MM.1S (cell line): ENCODE data around the gene PRMT2.

Experiments
- DNase-seq: peaks from one replicate; pipeline ENCODE4 v3.0.0-alpha.2; 2015
- H2AFZ ChIP-seq: fragments of 300-600 bp; sonication (generic); 2 replicates; pipeline ENCODE4 v1.6.0; 2016; ENCODE audit warnings: antibody characterized with exemption, low read length
- H3F3A ChIP-seq: fragments of 300-600 bp; sonication (generic); 2 replicates; pipeline ENCODE4 v1.6.1; 2016; ENCODE audit warnings: mild to moderate bottlenecking, antibody characterized with exemption, low read length, moderate library complexity, mixed read lengths; ENCODE audit not compliant: insufficient read depth
- H3K27ac ChIP-seq: fragments of 300-600 bp; sonication (generic); 2 replicates; pipeline ENCODE4 v1.5.1; 2016; ENCODE audit warnings: mild to moderate bottlenecking, low read length
- H3K27me3 ChIP-seq: fragments of 300-600 bp; sonication (generic); replicated peaks from 2 replicates; pipeline ENCODE4 v1.6.0; 2016; ENCODE audit warnings: low read length; ENCODE audit not compliant: insufficient read depth
- H3K36me3 ChIP-seq: fragments of 300-600 bp; sonication (generic); replicated peaks from 2 replicates; pipeline ENCODE4 v1.6.1; 2016; ENCODE audit warnings: mild to moderate bottlenecking, low read length, mixed read lengths; ENCODE audit not compliant: insufficient read depth
- H3K4me1 ChIP-seq: fragments of 300-600 bp; sonication (generic); 2 replicates; pipeline ENCODE4 v1.6.1; 2016; ENCODE audit warnings: low read length, mixed read lengths
- H3K4me2 ChIP-seq: fragments of 300-600 bp; sonication (generic); 2 replicates; pipeline ENCODE4 v1.6.0; 2016; ENCODE audit warnings: low read depth, low read length
- H3K4me3 ChIP-seq: fragments of 300-600 bp; sonication (generic); 2 replicates; pipeline ENCODE4 v1.5.1; 2016; ENCODE audit warnings: low read length, mixed read lengths
- H3K79me2 ChIP-seq: fragments of 300-600 bp; sonication (generic); 2 replicates; pipeline ENCODE4 v1.6.1; 2016; ENCODE audit warnings: mixed run types, low read length, mixed read lengths
- H3K9ac ChIP-seq: fragments of 300-600 bp; sonication (generic); 2 replicates; pipeline ENCODE4 v1.6.1; 2016; ENCODE audit warnings: low read length, mixed read lengths
- H3K9me2 ChIP-seq: fragments of 300-600 bp; sonication (generic); replicated peaks from 2 replicates; pipeline ENCODE4 v1.6.1; 2016; ENCODE audit warnings: mild to moderate bottlenecking, low read length, mixed read lengths; ENCODE audit not compliant: insufficient read depth
- H3K9me3 ChIP-seq: fragments of 300-600 bp; sonication (generic); replicated peaks from 2 replicates; pipeline ENCODE4 v1.6.1; 2016; ENCODE audit warnings: mild to moderate bottlenecking, low read length, mixed read lengths; ENCODE audit not compliant: insufficient read depth
- H4K20me1 ChIP-seq: fragments of 300-600 bp; sonication (generic); 2 replicates; pipeline ENCODE4 v1.6.1; 2016; ENCODE audit warnings: mild to moderate bottlenecking, low read length, moderate library complexity, mixed read lengths; ENCODE audit not compliant: insufficient read depth
- EZH2 ChIP-seq: fragments of 300-600 bp; sonication (generic); optimal IDR thresholded peaks from 2 replicates; pipeline ENCODE3; 2017; ENCODE audit warnings: low read depth, mild to moderate bottlenecking, antibody characterized with exemption, low read length, mixed read lengths
- EZH2phosphoT487 ChIP-seq: fragments of 300-600 bp; sonication (generic); IDR thresholded peaks from 2 replicates; pipeline ENCODE4 v1.6.1; 2018; ENCODE audit warnings: antibody characterized with exemption, low read length
- TF ChIP-seq, protein P1 (sequence below): fragments of 300-600 bp; sonication (generic); IDR thresholded peaks from 2 replicates; pipeline ENCODE4 v1.5.1; 2016; ENCODE audit warnings: antibody characterized with exemption, low read length, mixed read lengths

The PRMT2 gene

DNA sequence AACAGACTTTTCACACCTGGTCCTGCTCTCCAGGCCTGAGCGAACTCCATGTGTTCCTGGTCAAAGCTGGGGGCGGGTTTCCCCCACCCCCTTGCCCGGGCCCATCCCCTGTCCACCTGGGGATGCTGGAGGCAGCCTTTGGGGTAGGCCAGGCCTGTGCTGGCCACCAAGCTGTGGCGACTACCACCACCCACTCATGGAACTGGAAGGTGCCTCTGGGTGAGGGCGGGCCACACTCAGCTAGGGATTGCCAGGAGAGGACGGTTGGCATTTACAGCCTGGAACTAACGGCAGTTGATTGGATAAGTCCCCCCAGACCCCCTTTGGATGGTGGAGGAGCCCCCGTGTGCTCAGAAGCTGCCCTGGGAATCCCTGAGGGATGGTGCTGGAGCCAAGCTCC, 38.4 kb upstream of the PRMT2 start:
- H3K4me3 ChIP-seq, result no peak overlapping the region
- DNase-seq, result no peak
- no peaks in the 10 kb centered on the region for H3K79me2 ChIP-seq
- no peaks in the 10 kb centered on the region for H3K9me2 ChIP-seq
- no peaks in the 10 kb centered on the region for H3F3A ChIP-seq
- no peaks in the 10 kb centered on the region for H4K20me1 ChIP-seq
- no peak overlapping the region for H3K4me2 ChIP-seq
- no peak for TF ChIP-seq EZH2
- TF ChIP-seq, protein P1, sequence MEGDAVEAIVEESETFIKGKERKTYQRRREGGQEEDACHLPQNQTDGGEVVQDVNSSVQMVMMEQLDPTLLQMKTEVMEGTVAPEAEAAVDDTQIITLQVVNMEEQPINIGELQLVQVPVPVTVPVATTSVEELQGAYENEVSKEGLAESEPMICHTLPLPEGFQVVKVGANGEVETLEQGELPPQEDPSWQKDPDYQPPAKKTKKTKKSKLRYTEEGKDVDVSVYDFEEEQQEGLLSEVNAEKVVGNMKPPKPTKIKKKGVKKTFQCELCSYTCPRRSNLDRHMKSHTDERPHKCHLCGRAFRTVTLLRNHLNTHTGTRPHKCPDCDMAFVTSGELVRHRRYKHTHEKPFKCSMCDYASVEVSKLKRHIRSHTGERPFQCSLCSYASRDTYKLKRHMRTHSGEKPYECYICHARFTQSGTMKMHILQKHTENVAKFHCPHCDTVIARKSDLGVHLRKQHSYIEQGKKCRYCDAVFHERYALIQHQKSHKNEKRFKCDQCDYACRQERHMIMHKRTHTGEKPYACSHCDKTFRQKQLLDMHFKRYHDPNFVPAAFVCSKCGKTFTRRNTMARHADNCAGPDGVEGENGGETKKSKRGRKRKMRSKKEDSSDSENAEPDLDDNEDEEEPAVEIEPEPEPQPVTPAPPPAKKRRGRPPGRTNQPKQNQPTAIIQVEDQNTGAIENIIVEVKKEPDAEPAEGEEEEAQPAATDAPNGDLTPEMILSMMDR, result no peak
- no peak for TF ChIP-seq EZH2phosphoT487
- no peaks in the 10 kb centered on the region for H3K9me3 ChIP-seq
- H3K9ac ChIP-seq, result no peak overlapping the region
- H3K36me3 ChIP-seq, result no peaks in the 10 kb centered on the region
- H3K27ac ChIP-seq, result no peak overlapping the region
- H2AFZ ChIP-seq, result no peak overlapping the region
- H3K4me1 ChIP-seq, result no peaks in the 10 kb centered on the region
- H3K27me3 ChIP-seq, result peaks cover 17% of the 10 kb centered on the region

DNA sequence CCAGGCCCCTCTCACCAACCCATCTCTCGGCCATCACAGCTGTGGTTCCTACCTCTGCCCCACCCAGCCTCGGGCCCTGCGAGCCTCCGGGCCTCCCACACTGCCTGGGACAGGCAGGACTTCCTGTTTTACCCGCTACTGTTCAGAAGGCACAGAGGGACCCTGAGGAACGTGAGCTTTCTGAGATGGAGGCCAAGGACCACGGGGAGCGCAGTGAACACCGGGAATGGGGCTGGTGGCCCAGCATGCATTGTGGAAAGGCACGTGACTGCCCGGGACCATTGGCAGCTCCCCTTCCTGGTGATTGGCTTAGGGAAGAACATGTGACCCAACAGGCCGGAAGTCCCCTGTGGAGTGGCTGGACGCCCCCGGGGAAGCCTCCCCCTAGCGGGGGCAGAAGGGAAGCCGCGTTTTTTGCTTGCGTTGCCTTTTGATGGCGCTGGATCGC, 37.6 kb upstream of the PRMT2 start:
- H3K9me2 ChIP-seq, result no peaks in the 10 kb centered on the region
- H3K27me3 ChIP-seq, result peaks cover 17% of the 10 kb centered on the region
- no peak overlapping the region for H3K4me2 ChIP-seq
- no peaks in the 10 kb centered on the region for H3K79me2 ChIP-seq
- H3K9ac ChIP-seq, result no peak overlapping the region
- no peak overlapping the region for H3K4me3 ChIP-seq
- no peak for DNase-seq
- H3K36me3 ChIP-seq, result no peaks in the 10 kb centered on the region
- no peaks in the 10 kb centered on the region for H3K4me1 ChIP-seq
- H4K20me1 ChIP-seq, result no peaks in the 10 kb centered on the region
- H3K9me3 ChIP-seq, result no peaks in the 10 kb centered on the region
- H3F3A ChIP-seq, result no peaks in the 10 kb centered on the region
- H2AFZ ChIP-seq, result no peak overlapping the region
- TF ChIP-seq EZH2 (no peak), EZH2phosphoT487 (no peak)
- TF ChIP-seq, protein P1, result no peak
- H3K27ac ChIP-seq, result no peak overlapping the region

DNA sequence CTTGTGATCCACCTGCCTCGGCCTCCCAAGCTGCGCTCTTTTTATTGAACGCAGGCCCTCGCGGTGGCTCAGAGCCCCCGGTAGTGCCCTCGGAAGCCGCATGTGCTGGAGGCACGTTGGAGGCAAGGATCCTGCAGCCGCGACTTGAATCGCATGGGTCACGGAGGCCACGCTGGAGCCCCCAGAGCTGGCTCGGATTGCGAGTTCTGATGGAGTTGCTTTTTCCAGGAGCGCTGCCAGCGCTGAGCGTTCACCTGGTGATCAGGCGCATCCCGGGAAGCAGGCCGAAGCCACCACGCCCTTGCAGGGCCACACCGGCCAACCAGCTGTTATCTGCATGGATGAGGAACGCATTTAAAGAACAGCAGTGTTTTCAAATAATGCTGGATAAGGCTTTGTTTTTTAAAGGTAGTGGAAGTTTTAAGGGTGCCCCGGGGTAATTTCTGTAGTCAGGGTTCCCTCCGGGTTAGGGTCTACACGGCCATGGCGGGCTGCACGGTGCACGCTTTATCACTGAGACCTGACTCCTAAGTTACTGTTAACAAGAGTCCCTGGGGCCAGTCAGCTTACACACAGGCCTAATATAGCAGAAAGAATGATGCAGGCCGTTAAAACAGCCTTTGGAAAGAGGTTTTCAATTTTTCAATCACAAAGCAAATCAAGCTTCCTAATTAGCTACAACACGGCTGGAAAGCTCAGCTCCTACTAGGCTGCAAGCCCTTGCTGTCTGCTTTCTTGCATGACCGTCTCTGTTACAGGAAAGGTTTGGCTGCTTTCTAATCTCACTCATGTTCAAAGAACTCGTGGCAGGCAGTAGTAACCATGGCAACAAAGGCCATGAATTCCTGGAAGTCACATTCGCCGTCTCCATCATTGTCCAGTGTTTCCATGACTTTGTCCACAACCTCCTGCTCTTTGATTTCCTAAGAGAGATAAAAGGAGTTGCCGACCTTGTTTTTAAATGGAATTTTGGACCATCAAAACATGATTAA, 36.6 kb upstream of the PRMT2 start:
- no peaks in the 10 kb centered on the region for H3K9me2 ChIP-seq
- H3F3A ChIP-seq, result no peaks in the 10 kb centered on the region
- H3K9ac ChIP-seq, result no peak overlapping the region
- no peak overlapping the region for H3K4me3 ChIP-seq
- no peak overlapping the region for H3K4me2 ChIP-seq
- H3K4me1 ChIP-seq, result no peaks in the 10 kb centered on the region
- H3K9me3 ChIP-seq, result no peaks in the 10 kb centered on the region
- no peaks in the 10 kb centered on the region for H3K79me2 ChIP-seq
- H3K27ac ChIP-seq, result no peak overlapping the region
- no peaks in the 10 kb centered on the region for H3K36me3 ChIP-seq
- no peak overlapping the region for H2AFZ ChIP-seq
- TF ChIP-seq EZH2phosphoT487 (no peak), EZH2 (no peak)
- TF ChIP-seq, protein P1, result no peak
- H3K27me3 ChIP-seq, result peaks cover 19% of the 10 kb centered on the region
- no peak for DNase-seq
- no peaks in the 10 kb centered on the region for H4K20me1 ChIP-seq
